LHCN-M2 (cell line): ENCODE results near the gene KCNV2. TPM values are rescaled to one million over a fixed set of nuclear protein-coding genes. Genes with fewer than 3 reads are reported as not detected.

Source experiments
- DNase-seq: peaks from one replicate; pipeline ENCODE4 v3.0.0-alpha.2; 2012; ENCODE audit warnings: low read depth
- total RNA-seq: library from RNA; depleted of rRNA; stranded (reverse); fragments of >200 nt; gene quantifications from 2 replicates; pipeline ENCODE4 v1.2.3, GENCODE V29; 2014; rRNA removed

KCNV2 gene
- total RNA-seq, 1 experiment from 2014 or later, result not detected

GRCh38 chr9:2758162-2758897 lies 41.0 kb downstream of the KCNV2 start:
- no peak for DNase-seq

DNA sequence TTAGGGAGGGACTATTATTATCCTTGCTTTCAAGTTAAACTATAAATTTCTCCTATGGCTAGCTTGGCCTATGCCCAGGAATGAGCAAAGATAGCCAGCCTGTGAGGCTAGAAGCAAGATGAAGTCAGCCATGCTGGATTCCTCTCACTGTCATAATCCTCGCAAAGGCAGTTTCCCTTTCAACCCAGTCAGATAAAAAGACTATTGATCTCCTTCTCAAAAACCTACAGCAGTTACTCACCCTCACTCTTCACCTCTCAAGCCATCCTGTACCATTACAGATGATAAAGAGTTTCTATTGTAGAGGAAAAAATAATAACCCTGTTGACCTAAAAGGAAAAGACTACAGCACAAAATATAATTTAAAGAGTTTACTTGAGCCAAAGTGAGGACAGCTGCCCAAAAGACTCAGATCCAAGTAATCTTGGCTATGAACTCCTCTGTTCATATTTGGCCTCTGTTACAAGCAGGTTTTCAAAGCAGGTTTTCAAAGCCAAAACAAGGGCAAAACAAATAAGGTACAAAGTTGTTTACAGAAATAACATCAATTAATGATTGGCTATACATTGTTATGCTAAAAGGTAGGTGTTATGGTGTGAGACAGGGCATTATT lies 41.7 kb downstream of the KCNV2 start:
- DNase-seq, result no peak

- DNase-seq, result no peak
These were observed 44.1 kb downstream of the KCNV2 start for GRCh38 chr9:2761424-2761823.

GRCh38 chr9:2764353-2764752 lies 47.0 kb downstream of the KCNV2 start:
- DNase-seq, result peak; percentile 3

- no peak for DNase-seq
These were observed 48.1 kb downstream of the KCNV2 start for GRCh38 chr9:2765250-2765880.

DNA sequence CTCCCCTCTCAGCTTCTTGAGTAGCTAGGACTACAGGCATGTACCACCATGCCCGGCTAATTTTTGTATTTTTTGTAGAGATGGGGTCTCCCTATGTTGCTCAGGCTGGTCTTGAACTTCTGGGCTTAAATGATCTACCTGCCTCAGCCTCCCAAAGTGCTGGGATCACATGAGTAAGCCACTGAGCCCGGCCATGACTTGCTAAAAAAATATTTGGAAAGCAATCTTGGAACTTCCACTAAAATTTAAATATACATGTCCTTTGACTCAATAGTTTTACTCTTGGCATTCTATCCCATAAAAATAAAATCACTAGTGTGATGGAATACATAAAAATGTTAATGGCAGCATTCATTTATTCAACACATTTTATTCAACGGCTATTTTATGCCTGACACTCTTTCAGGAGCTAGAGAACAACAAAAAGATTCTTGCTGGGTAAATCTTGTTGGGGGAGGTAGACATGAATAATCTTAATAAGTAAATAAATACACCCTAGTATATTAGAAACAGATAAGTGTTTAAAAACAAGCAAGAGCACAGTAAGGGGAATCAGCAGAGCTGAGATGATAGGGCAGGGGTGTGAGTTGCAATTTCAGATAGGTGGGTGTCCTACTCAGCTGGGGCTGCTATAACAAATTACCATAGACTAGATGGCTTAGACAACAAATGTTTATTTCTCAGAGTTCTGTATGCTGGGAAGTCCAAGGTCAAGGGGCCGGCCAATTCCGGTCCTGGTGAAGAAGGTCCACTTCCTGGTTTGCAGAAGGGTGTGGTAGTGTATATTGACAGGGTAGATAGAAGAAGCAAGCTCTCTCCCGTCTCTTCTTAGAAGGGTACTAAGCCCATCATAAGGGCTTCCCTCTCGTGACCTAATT lies 50.7 kb downstream of the KCNV2 start:
- no peak for DNase-seq

DNA sequence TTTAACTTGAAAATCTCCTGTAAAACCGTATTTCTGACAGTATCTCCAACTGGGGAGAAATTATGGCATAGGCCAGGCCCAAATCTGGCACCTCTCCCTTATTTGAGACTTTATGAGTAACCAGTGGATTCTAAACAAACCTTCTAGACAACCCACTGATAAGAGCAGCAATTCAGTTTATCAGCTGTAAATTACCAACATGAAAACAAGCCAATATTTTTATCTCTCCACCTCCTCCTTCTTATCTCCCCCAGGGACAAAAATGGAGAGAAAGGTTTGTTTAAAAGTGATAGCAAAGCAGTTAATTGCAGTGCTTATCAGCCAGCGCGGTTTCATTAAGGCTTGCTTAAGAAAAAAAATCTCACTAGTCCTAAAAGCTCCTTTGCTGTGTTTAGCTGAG lies 53.8 kb downstream of the KCNV2 start:
- no peak for DNase-seq

- peak; percentile 19 for DNase-seq
These were observed 54.4 kb downstream of the KCNV2 start for GRCh38 chr9:2771661-2772060.

GRCh38 chr9:2777454-2777853 lies 60.1 kb downstream of the KCNV2 start:
- no peak for DNase-seq

- DNase-seq, result no peak
These were observed 61.5 kb downstream of the KCNV2 start for GRCh38 chr9:2778816-2779215.

Other genes with a start within 250 kb of the KCNV2 start
- gene VLDLR, start 95.7 kb upstream of the KCNV2 start, total RNA-seq, result 1.1 and 2.1 TPM in 2 replicates
- gene PUM3, start 126.6 kb downstream of the KCNV2 start, total RNA-seq, result 51.9 and 58.0 TPM in 2 replicates